GM12801 (cell line): ENCODE measurements around the gene EML3.

ENCODE experiments used
- TF ChIP-seq, protein P1 (sequence below): IDR thresholded peaks from one replicate; pipeline ENCODE4 v1.5.1; 2011; ENCODE audit warnings: control low read depth; ENCODE audit not compliant: insufficient read length; ENCODE audit errors: extremely low read depth

Gene EML3, protein sequence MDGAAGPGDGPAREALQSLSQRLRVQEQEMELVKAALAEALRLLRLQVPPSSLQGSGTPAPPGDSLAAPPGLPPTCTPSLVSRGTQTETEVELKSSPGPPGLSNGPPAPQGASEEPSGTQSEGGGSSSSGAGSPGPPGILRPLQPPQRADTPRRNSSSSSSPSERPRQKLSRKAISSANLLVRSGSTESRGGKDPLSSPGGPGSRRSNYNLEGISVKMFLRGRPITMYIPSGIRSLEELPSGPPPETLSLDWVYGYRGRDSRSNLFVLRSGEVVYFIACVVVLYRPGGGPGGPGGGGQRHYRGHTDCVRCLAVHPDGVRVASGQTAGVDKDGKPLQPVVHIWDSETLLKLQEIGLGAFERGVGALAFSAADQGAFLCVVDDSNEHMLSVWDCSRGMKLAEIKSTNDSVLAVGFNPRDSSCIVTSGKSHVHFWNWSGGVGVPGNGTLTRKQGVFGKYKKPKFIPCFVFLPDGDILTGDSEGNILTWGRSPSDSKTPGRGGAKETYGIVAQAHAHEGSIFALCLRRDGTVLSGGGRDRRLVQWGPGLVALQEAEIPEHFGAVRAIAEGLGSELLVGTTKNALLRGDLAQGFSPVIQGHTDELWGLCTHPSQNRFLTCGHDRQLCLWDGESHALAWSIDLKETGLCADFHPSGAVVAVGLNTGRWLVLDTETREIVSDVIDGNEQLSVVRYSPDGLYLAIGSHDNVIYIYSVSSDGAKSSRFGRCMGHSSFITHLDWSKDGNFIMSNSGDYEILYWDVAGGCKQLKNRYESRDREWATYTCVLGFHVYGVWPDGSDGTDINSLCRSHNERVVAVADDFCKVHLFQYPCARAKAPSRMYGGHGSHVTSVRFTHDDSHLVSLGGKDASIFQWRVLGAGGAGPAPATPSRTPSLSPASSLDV

DNA sequence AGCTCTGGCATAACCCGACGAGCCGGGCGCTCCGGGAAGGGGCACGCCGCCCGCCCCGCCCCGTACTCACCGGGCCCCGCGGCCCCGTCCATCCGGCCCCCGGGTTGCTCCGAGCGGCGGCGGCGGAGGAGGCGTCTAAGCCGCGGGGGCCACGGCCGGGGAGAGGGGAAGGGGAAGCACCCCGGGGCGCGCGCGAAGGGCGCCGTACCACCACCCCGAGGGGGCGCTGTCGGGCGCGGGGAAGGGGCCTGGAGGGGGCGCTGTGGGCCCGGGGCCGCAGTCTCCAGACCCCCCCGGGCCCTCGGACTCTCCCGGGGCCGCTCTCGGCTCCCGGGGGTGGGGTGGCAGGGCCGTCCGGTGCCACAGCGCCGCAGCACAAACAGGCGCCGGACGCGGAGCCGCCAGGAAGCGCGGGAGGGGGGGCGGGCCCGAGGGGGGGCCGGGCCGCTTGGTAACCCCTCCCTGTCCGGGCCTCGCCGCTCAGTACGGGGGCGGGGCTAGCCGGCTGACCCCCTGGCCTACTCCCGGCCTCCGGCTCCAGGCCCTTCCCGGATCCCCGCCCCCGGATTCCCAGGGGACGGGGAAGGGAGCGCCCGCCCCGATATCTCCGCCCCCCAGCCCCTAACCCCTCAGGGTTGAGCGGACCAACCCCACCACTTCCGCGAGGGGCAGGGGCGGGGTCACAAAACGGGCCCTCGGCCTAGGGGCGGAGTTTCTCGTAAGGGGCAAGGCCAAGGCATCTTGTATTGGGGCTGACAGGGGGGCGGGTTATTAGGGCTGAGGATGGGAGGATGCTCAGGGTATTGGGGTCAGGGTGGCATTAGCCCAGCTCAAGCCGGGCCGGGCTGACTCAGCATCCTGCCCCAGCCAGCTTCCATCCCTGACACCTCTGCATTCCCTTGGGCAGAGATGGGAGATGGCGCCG lies at the start of gene EML3, which contains the start of gene ROM1:
EML3 (minus strand) TSS at position 410 of the 925 bp plus-strand sequence; CDS start at position 92, 318 bp downstream.
ROM1 (plus strand) TSS at position 892 of the 925 bp plus-strand sequence; CDS start at position 917, 25 bp downstream.
- TF ChIP-seq, protein P1, sequence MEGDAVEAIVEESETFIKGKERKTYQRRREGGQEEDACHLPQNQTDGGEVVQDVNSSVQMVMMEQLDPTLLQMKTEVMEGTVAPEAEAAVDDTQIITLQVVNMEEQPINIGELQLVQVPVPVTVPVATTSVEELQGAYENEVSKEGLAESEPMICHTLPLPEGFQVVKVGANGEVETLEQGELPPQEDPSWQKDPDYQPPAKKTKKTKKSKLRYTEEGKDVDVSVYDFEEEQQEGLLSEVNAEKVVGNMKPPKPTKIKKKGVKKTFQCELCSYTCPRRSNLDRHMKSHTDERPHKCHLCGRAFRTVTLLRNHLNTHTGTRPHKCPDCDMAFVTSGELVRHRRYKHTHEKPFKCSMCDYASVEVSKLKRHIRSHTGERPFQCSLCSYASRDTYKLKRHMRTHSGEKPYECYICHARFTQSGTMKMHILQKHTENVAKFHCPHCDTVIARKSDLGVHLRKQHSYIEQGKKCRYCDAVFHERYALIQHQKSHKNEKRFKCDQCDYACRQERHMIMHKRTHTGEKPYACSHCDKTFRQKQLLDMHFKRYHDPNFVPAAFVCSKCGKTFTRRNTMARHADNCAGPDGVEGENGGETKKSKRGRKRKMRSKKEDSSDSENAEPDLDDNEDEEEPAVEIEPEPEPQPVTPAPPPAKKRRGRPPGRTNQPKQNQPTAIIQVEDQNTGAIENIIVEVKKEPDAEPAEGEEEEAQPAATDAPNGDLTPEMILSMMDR: no peak

DNA sequence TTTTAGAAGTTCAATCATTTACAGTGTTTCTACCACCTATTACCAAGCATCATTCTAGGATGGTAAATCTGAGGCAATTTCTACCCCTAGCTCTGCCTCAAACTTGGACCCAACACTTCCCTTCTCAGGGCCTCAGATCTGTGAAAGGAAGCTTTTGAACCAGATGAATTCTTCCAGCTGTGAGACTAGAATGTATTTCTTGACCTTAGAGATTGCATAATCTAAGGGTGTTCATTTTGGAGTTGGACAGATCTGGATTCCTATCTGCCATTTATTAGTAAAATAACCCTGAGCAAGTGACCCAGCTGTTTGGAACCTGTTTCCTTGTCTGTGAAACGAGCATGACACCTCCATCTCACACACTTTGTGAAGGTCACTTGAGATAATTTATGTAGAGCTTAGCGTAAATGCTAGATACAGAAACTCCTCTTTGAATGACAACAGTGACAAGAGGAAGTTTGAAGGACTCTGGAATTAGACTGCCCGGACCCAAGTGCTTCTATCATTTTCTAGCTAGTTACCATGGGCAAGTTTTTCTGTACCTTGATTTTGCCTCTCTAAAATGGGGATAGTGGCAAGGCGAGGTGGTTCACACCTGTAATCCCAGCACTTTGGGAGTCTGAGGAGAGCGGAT lies 44.3 kb upstream of the EML3 start:
- TF ChIP-seq, protein P1: no peak

DNA sequence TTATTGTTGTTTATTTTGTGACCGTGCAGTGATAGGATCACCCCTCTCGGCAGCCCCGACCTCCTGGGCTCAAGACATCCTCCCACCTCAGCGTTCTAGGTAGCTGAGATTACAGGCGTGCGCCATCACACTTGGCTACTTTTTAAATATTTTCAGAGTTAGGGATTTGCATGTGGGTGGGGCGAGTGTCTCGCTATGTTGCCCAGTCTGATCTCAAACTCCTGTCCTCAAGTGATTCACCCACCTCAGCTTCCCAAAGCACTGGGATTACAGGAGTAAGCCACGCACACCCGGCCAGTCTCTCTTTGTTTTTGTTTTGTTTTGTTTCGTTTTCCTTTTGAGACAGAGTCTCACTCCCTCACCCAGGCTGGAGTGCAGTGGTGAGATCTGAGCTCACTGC lies 41.7 kb upstream of the EML3 start:
- TF ChIP-seq, protein P1: no peak

DNA sequence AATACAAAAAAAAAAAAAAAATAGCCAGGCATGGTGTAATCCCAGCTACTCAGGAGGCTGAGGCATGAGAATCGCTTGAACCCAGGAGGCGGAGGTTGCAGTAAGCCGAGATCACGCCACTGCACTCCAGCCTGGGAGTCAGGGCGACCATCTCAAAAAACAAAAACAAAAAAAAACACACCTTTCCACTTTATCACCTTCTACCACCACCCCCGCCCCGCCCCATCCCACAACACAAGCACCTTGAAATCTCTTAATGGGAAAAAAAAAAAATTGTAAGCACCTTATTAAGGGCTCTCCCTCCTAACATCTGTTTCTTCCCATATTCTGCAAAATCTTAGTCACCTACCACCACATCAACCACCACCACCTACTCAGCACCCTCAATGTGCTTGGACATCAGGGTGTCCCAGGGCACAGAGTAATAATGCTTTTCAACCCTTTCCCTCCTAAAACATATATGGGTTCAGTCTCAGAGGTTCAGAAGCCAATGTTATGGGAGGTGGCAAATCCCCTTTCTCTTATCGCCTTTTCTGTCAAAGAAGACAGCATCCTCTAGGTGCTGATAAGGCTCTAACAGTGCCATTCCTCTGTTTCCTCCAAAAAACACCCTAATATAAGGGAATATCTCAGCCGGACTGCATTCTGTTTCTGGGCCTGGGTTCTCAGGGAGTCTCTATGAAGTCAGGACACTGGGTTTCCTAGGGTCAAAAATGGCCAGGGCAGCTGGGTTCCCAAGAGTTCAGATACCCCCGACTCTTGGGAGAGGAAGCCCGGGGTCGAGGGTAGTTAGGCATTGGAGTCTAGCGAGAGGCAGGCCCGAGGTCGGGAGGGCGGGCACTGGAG lies 39.8 kb upstream of the EML3 start:
- TF ChIP-seq, protein P1: no peak

DNA sequence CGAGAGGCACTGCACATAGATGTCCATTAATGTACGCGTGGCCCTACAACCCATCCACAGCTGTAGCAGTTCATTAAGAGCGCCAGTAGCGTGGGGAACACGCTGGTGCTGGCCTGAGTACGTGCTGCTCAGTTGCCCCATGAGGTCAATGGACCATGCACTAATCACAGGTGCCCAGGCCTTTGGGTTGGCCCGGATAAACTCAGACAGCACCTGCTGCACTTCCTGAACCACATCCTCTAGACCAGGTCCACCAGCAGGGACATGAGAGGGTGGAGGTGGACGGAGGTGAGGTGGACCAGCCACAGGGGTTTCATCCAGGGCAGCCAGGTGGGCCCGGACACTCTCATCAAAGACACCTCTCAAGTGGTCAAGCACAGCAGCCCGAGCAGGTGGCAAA lies 36.9 kb upstream of the EML3 start:
- TF ChIP-seq, protein P1: no peak

DNA sequence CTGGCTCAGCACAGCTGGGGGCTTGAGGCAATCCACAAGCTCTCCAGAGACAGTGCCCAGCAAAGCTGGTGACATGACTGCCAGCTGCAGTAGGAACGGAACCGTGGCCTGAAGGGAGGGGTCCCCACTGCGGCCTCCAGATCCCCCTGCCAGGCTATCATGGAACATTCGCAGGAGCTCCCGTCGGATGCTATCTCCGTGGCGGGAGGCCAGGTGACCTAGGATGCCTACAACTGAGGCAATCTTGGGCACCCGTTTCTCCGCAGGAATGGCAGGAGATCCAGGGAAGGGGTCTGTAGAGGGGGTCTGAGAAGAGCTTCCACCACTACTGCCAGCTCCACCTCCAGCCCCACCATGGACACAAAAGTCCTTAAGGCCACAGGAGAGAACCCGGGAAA lies 36.4 kb upstream of the EML3 start:
- TF ChIP-seq, protein P1: no peak
